Testis (tissue), 3 donors: ENCODE data around the gene GALNT15. TPM values are rescaled to one million over a fixed set of nuclear protein-coding genes. Genes with fewer than 3 reads are reported as not detected.

Experiments used
- DNase-seq: peaks from one replicate; pipeline ENCODE4 v3.0.0-alpha.2; 2019
- H3K27ac ChIP-seq, 2 donors: fragments of 200-600 bp; sonication (generic); one replicate each; pipeline ENCODE4 v1.5.1; 2019
- H3K27me3 ChIP-seq: fragments of 200-600 bp; sonication (generic); one replicate; pipeline ENCODE4 v1.5.1; 2019
- H3K36me3 ChIP-seq: fragments of 200-600 bp; sonication (generic); one replicate; pipeline ENCODE4 v1.5.1; 2017; ENCODE audit warnings: low read depth; ENCODE audit errors: missing control alignments
- H3K4me1 ChIP-seq: fragments of 200-600 bp; sonication (generic); one replicate; pipeline ENCODE4 v1.5.1; 2019
- H3K4me3 ChIP-seq, 2 donors: fragments of 200-600 bp; sonication (generic); one replicate each; pipeline ENCODE4 v1.5.1; 2017 to 2019
- H3K9me3 ChIP-seq: fragments of 200-600 bp; sonication (generic); one replicate; pipeline ENCODE4 v1.5.1; 2017
- CTCF ChIP-seq, 3 experiments: fragments of 450-650 bp in 2 of 3; fragments of 200-600 bp in 1 of 3; sonication (generic) in 1 of 3; IDR thresholded peaks; one replicate each; pipeline ENCODE4 v1.5.1; 2016 to 2019; ENCODE audit warnings: antibody characterized with exemption in 3 of 3, mild to moderate bottlenecking in 2 of 3, moderate library complexity in 1 of 3
- POLR2A ChIP-seq: fragments of 450-650 bp; IDR thresholded peaks from one replicate; pipeline ENCODE4 v1.6.1; 2017; ENCODE audit warnings: antibody characterized with exemption, mild to moderate bottlenecking, moderate library complexity
- WGBS, 2 donors: methylation state at CpG; one replicate each; pipeline ENCODE4 v1.1.5; 2018; 5-methylcytosine and 5-hydroxymethylcytosine counted together
- intact Hi-C: fragments of 100-400 bp; cut with DNase I; formaldehyde crosslinking; loops from one replicate; pipeline ENCODE4 v1.15.1; 2023; ENCODE audit warnings: low total_unique reads
- polyA plus RNA-seq: library from polyadenylated mRNA; stranded (reverse); fragments of 350-450 nt; fragmentation: Illumina TruSeq; extraction: RNeasy Lipid Tissue Mini Kit (QIAGEN cat#74804); gene quantifications from one replicate; pipeline ENCODE4 v1.2.3, GENCODE V29; 2014; ENCODE audit warnings: low read depth, low replicate concordance; ENCODE audit not compliant: insufficient read depth
- total RNA-seq, 2 donors: library from RNA; depleted of rRNA; stranded (reverse); fragments of >200 nt; gene quantifications; one replicate each; pipeline ENCODE4 v1.2.3, GENCODE V29; 2016

GALNT15 gene
- total and polyA plus RNA-seq, 3 donors from 2014 or later: 6.6 to 16.5 (median 13.0) TPM

DNA sequence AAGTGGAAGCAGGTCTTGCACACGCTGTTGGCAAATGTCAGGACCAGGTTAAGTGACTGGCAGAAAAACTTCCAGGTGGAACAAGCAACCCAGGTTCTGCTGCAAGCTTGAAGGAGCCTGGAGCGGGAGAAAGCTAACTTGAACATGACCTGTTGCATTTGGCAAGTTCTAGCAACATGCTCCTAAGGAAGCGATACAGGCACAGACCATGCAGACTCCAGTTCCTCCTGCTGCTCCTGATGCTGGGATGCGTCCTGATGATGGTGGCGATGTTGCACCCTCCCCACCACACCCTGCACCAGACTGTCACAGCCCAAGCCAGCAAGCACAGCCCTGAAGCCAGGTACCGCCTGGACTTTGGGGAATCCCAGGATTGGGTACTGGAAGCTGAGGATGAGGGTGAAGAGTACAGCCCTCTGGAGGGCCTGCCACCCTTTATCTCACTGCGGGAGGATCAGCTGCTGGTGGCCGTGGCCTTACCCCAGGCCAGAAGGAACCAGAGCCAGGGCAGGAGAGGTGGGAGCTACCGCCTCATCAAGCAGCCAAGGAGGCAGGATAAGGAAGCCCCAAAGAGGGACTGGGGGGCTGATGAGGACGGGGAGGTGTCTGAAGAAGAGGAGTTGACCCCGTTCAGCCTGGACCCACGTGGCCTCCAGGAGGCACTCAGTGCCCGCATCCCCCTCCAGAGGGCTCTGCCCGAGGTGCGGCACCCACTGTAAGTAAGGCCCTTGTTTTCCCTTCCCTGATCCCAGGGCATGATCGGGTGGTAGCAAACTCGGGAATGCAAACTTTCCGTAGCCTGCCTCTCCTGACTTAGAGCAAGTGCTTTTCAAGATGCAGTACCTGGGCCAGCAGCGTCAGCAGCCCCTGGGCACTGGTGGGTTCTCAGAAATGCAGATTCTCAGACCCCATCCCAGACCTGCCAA is 759 bp downstream of the GALNT15 start:
- no peaks in the 10 kb centered on the region for H3K27me3 ChIP-seq
- TF ChIP-seq POLR2A (no peak), CTCF (IDR thresholded peaks at IDR 0.05) (no peak)
- H3K4me1 ChIP-seq: peaks cover 9% of the 10 kb centered on the region
- DNase-seq: no peak
- intact Hi-C loops: loop anchor here (5.0 kb wide), 1 partner anchor 123 kb away; no protein-coding TSS in a partner anchor
- 84 to 93% methylated on average over 9 to 19 of the region's 19 CpGs for WGBS, 2 donors
- H3K9me3 ChIP-seq: no peaks in the 10 kb centered on the region
- no peaks in the 10 kb centered on the region for H3K36me3 ChIP-seq
- H3K27ac ChIP-seq: peak overlapping the region in 1 of 2 donors; percentile 25
- peak overlapping the region in 1 of 2 donors; percentile 12 for H3K4me3 ChIP-seq

- Histone ChIP-seq H3K27me3 (no peaks in the 10 kb centered on the region), H3K36me3 (no peaks in the 10 kb centered on the region), H3K27ac (peak overlapping the region in 1 of 2 donors; percentile 25), H3K9me3 (no peaks in the 10 kb centered on the region), H3K4me1 (peaks cover 9% of the 10 kb centered on the region), H3K4me3 (no peak overlapping the region)
- intact Hi-C loops: loop anchor here (5.0 kb wide), 1 partner anchor 124 kb away; no protein-coding TSS in a partner anchor
- 73% methylated on average over 6 of the region's 6 CpGs for WGBS, 2 donors
- TF ChIP-seq POLR2A (no peak), CTCF (IDR thresholded peaks at IDR 0.05) (no peak)
- no peak for DNase-seq
These were observed 2.0 kb downstream of the GALNT15 start for GRCh38 chr3:16176391-16177030.

DNA sequence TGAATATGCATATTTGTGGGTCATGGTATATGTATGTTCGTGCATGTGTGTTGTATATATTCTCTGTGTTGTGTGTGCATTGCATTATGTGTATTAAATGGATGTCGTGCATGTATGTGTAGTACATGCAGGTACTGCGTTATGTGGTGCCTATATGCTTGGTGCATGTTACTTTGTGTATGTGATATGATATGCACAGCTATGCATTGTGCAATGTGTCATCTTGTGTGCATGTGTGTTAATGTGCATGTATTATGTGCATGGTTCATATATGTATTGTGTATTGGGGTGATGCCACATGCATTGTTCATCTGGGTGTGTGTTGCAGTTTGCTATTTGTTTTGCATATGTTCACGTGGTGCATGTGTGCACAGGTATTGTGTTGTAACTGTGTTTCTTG is 2.9 kb downstream of the GALNT15 start:
- WGBS, 2 donors: 87 to 94% methylated on average over 4 of the region's 4 CpGs
- no peaks in the 10 kb centered on the region for H3K27me3 ChIP-seq
- no peak for DNase-seq
- peaks cover 9% of the 10 kb centered on the region for H3K4me1 ChIP-seq
- intact Hi-C loops: loop anchor here (5.0 kb wide), 1 partner anchor 125 kb away; no protein-coding TSS in a partner anchor
- no peaks in the 10 kb centered on the region for H3K36me3 ChIP-seq
- no peak for TF ChIP-seq CTCF (IDR thresholded peaks at IDR 0.05)
- no peak for TF ChIP-seq POLR2A
- H3K9me3 ChIP-seq: no peaks in the 10 kb centered on the region
- H3K27ac ChIP-seq: no peak overlapping the region
- H3K4me3 ChIP-seq: no peak overlapping the region

DNA sequence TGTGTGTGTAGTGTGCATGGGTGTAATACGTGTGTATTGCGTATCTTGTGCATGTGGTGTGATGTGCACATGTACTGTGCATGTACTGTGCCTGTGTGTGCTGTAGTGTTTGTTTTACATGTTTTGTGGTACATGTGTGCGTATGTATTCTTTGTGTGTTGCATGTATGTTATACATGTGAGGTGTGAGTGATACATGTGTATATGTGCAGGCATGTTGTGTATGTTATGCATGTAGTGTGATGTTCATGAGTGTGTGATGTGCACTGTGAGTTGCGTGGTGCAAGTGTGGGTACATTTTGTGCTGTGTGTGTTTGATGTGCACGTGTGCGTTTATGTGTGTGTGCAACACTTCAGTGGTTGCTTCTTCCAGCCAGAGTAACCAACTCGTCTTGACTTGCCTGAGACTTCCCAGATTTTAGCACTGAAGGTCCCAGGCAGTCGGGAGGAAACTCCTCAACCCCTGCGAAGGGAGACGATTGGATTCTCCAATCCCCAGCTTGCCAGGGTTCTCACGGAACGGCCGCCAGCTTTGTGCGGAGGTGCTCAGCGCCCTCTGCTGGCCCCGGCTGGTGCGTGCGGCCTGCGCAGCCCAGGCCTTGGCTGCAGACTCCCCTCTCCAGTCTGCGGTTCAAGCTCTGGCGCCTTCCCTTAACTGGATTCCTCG is 3.6 kb downstream of the GALNT15 start:
- H3K4me3 ChIP-seq: no peak overlapping the region

More for the DNA sequence above, 3.6 kb downstream of the GALNT15 start:
- H3K27ac ChIP-seq: no peak overlapping the region
- TF ChIP-seq CTCF (IDR thresholded peaks at IDR 0.05) (peak; percentile 84 to 95 (median 93)), POLR2A (no peak)
- H3K9me3 ChIP-seq: no peaks in the 10 kb centered on the region
- H3K36me3 ChIP-seq: no peaks in the 10 kb centered on the region
- intact Hi-C loops: loop anchor here (5.0 kb wide), 1 partner anchor 126 kb away; no protein-coding TSS in a partner anchor
- H3K27me3 ChIP-seq: no peaks in the 10 kb centered on the region
- DNase-seq: peak; percentile 89
- 19 to 29% methylated on average over 14 to 22 of the region's 22 CpGs for WGBS, 2 donors
- peaks cover 9% of the 10 kb centered on the region for H3K4me1 ChIP-seq
